GM21447 (cell line): ENCODE results near the gene BCO2.
A peak's percentile ranks its signal among the peaks of the same experiment; 100 is the strongest.

ENCODE experiments used
- ATAC-seq: cut with Tn5 transposase; IDR thresholded peaks from one replicate; pipeline ENCODE4 v1.9.1; 2021; ENCODE audit not compliant: unreplicated experiment

The BCO2 gene

DNA sequence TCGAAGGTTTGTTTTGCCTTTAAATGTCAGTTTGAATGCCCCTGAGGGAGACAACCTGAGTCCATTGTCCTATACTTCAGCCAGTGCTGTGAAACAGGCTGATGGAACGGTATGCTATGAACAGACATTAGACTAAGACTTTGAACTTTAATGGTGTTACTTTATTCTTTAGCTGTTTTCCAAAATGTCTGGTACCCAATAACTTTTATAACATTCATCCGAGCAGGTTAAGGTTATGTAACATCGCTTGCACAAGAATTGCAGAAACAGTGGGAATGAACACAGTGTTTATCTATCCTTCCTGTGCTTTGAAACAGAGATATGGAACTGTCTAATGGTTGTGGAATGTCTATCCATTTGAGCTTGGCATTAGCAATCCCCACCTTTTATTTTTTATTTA lies 38.4 kb downstream of the BCO2 start:
- no peak for ATAC-seq

DNA sequence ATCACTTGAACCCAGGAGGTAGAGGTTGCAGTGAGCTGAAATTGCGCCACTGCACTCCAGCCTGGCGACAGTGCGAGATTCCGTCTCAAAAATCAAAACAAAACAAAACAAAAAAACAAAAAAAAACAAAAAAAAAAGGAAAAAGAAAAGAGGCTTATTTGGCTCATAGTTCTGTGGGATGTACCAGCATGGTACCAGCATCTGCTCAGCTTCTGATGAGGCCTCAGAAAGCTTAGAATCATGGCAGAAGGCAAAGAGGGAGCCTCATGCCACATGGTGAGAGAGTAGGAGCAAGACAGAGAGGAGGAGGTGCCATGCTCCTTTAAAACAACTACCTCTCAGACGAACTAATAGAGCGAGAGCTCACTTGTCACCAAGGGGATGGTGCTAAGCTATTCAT lies 40.3 kb downstream of the BCO2 start:
- ATAC-seq: no peak

DNA sequence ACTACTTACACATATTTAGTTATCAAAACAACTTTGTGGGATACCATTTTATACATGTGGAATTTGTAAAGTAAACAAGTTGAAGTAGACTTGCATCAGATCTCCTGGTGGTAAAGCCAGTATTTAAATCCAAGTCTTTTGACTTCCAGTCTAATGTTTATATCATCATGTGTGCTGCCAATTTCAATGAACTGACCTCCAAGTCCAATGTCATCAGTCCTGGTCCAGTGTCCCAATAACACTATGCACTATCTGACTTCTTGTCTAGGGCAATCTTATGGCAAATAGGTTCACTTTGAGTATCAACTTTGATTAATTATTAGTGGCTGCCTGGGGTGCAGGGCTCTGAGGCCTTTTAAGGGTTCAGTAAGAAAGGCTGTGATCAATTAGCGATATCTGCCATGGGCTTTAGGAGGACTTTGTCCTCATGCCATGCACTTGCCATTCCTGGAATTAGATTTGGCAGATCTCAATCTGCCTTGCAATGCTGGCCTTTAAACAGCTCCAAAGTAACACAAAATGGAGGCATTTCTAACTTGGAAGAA lies 41.3 kb downstream of the BCO2 start:
- no peak for ATAC-seq

DNA sequence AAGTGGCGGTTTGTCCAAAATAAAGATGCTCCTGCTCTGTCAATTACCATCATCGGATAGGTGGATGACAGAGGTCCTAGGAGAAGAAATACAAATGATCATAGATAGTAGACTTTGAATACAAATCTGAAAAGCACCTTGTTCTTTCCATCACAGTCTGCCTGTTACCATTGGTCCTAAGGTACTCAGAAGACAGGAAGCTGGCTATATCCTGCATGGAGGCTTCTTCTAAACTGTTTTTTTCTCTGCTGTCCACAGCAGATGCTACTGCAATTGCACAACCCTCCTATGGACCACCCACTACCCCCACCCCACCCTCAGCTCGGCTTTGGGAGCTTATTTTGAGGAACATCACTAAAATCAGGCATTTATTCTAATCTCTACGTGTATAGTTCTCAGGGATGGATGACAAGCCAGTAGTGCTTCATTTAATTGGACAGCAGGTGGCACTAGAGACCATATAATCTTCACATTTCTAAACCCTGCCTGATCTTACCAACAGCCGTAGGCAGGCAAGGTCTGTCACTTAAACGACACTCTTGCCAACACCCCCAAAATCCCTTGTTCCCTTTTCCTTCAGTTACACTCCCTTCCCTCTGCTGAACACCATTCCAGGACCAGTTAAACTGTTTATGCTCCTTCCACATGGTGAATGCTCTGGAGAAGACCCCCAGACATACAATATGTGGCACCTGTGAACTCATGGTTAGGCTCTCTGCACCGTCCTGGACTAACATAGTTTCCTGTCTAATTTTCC lies 44.3 kb downstream of the BCO2 start:
- peak; percentile 96 for ATAC-seq

DNA sequence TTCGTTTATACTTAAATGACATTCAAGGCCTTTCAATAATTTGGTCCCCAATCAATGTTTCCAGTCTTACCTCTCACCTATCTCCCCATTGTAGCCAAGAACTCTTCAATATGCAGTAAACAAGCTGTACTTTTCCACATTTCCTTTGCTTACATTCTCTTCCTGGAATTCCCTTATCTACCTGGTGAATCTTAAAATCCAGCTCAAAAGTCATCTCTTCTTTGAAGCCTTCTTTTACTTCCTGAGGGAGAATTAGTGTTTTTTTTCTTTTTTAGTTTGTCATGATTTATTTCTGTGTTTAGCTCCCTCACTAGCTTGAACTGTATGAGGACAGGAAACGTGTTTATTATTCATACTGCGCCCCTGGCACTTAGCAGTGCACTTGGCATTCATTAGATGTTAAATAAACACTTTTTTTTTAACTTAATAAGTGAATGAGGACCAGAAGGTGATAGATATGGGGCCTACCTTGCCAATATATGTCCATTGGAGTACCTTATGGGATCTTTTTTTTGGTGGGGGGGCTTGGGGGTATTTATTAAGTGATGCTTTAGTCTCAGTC lies 46.0 kb downstream of the BCO2 start:
- ATAC-seq: no peak

DNA sequence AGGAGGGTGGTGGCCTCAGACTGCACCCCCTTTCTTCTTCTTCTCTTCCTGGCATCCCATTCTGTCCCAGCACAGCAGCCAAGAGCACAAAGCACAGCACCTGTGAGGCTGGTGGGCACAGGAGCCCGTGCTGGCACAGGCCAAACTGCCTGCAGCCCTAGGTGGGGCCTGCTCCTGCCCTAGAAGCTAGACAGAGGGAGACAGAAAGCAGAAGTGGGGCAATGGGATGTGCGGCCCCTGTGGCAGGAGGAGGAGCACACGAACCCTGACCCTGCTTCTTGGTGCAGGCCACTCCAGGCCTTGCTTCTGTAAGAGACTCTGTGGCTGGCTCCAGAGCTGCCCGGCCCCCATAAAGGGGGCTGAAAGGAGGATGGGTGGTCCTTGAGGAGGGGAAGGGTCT lies 47.0 kb downstream of the BCO2 start:
- ATAC-seq: no peak

DNA sequence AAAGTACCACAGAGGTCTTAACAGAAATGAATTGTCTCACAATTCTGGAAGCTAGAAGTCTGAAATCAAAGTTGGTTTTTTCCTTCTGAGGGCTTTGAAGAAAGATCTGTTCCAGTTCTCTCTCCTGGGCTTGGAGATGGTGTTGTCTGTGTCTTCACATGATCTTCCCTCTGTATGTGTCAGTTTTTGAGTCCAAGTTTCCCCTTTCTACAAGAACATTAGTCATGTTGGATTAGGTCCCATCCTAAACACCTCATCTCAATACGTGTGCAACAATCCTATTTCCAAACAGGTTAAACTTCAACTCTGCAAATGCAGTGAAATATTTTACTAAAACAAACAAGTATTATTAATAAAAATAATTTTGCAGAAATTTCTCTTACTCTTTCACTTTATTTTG lies 47.8 kb downstream of the BCO2 start:
- no peak for ATAC-seq

DNA sequence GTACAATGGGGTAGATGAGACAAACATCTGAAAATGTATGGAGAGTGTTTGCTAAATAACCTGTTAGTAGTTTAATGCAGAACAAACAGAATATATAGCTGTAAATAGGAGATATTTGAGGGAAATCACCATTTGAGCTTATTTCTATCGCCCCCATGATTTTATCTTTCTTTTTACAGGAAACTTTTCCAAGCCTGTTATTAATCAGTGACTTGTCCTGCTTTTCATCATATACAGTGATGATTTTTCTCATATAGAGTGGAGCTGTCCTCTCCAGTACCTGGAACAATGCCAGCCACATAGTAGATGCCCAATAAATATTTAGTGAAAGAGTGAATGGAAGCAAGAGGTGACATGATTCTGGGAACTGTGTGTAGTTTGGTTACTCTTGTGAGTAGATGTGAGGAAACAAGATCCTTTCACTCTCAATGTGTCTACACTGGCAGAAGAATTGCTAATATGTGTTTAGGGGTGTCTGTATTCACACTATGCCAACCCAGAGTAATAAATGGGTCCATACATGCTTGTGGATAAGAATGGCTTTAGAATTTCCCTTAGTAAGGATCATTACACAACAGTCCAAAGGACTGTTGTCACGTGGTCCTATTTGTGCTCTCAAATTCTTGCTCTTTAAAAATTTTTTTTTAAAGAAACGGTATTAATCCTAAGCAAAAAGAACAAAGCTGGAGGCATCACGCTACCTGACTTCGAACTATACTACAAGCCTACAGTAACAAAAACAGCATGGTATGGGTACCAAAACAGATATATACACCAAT lies 48.6 kb downstream of the BCO2 start:
- ATAC-seq: no peak

DNA sequence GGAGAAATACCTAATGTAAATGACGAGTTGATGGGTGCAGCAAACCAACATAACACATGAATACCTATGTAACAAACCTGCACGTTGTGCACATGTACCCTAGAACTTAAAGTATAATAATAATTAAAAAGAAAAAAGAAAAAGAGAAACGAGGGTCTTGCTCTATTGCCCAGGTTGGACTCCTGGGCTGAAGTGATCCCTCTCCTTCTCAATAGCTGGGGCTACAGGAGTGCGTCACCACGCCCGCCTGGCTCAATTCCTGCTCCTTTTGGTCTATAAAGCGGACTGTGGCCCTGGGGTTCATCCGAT lies 50.4 kb downstream of the BCO2 start:
- no peak for ATAC-seq

DNA sequence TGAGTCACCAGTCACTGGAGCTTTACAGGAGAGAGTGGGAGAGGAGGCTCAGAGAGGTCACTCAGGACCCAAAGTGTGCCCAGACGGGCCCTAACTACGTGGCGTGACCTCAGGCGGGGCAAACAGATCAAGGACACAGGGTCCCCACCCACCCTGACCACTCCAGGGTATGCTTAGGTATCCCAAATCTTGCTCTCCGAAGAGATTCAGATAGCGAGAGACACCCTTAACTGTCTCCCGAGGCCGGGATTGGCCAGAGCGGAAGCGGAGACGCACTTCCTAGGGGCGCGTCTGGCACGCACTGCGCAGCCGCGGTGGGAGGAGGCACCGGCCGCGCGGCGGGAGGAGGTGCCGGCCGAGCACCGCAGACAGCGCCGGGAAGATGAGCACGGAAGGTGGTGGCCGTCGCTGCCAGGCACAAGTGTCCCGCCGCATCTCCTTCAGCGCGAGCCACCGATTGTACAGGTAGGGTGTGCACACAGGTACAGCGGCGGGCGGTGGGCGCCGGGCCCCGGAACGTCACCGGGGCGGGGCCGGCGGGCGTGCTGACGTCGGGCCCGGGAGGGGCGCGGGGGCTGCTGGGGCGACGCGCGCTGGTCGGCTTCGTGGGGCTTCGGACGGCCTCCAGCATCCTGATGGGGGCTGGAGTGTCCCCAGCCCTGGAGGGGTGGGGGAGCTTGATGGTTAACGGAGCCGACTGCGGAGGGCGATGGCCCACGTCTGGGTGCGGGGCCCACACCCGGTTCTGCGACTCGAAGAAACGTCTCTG lies 50.9 kb downstream of the BCO2 start, which contains the start of gene PTS:
Gene PTS, plus strand, starts transcription at position 367 of the 769 bp plus-strand sequence. Its CDS starts 16 bp downstream, at position 383.
- ATAC-seq: peak; percentile 94

DNA sequence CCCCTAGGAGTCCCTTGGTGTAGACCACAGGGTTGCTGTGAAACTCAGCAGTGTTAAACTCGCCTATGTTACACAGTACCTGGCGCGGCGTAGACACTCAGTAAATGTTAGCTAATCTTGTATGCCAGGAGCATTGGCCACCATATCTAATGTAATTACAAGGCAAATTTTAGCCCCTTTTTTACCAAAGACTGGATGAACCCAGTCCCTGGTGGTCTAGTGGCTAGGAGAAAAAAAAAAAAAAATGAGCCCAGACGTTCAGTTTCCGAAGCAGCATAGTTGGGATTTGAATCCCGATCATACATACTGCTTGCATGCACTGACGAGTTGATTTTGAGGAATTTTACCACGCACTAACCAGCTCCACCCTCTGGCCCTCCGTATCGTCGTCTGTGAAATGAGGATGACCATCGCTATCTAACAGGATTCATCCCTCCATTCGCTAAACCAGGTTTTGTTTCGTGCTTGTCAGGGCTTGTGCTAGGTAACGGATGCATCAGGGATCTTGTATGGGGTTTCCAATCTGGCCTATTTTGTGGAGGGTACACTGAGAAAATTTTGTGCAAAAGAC lies 51.6 kb downstream of the BCO2 start:
- ATAC-seq: peak; percentile 35

DNA sequence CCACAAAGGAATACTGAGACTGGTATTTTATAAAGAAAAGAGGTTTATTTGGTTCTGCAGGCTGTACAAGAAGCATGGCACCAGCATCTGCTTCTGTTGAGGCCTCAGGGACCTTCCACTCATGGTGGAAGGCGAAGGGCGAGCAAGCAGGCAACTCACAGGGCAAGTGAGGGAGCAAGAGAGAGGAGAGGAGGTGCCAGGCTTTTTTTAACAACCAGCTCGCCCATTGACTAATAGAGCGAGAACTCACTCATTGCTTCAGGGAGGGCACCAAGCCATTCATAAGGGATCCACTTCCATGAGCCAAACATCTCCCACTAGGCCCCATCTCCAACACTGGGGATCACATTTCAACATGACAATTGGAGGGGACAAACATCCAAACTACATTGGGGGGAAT lies 52.2 kb downstream of the BCO2 start:
- no peak for ATAC-seq

DNA sequence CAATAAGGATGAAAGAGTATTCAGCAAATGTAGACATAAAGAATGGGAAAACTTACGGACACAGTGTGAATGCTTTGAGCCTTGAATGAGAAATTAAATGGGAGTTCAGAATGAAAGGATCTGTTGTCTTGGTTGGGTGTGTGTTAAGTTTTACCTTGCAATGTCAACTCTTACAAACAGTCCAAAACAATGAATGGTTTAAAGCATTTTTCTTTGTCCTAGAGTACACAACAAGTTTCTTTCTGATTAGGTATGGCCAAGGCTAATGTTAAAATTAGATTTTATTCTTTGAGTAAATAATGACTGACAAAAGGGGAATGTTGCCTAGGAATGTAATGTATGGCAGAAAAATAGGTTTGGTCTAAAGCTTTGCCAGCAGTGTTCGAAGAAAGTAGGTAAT lies 53.4 kb downstream of the BCO2 start:
- no peak for ATAC-seq

DNA sequence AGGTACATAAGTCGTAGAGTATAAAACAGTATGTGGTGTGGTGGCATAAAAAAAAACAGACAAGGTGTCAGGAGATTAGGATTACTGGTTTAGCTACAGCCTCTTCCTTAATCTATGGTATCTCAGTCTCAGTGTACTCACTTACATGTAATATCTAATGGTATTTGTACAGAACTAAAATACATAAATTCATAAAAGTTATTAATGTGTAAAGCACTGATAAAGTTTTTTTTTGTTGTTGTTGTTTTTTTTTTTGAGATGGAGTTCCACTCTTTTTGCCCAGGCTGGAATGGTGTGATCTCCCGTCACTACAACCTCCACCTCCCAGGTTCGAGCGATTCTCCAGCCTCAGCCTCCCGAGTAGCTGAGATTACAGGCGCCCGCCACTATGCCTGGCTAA lies 53.8 kb downstream of the BCO2 start:
- no peak for ATAC-seq

DNA sequence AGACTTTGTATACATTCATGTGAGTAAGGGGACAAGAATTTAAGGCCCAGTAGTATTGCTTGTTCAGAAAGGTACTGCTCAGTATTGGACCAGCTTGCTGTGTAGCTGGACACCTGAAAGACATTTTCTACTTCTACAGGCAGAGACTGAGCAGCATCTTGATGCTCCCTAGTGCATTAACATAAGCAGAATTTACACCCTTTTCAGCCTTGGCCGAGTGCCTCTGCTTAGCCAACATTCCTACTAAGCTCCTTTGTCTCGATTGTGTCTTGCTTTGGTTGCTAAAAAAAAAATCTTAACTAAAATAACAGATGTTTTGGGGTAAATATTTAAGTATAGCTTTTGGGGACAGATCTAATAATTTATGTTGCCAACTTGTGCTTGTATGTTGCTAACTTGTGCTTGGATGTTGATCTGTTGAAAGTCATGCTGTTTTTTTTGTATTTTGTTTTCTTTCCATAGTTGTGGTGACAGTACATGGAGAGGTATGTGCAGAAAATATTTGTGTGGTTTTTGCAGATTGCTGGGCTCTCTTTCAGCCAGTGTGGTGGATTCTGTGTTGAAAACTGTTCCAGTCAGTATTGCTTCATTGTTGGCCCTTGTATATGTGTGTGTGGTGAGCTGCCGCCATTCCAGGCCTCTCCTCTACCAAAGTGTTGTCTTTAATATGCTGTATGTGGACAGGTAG lies 54.6 kb downstream of the BCO2 start:
- ATAC-seq: no peak

DNA sequence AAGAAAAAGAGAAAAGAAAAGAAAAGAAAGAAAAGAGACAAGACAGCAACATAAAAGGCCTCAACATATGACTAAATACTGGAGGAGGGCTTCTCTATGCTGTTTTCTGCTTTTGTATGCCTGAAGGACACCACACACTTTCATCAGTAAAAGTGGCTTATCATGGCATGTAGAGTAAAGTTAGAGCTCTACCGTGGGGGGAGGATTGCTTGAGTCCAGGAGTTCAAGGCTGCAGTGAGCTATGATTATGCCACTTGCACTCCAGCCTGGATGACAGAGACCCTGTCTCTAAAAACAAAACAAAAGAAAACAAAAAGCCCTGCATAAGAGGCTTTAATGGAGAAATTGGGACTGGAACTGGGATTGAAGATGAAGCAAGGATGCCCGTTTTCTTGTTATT lies 56.6 kb downstream of the BCO2 start:
- no peak for ATAC-seq

DNA sequence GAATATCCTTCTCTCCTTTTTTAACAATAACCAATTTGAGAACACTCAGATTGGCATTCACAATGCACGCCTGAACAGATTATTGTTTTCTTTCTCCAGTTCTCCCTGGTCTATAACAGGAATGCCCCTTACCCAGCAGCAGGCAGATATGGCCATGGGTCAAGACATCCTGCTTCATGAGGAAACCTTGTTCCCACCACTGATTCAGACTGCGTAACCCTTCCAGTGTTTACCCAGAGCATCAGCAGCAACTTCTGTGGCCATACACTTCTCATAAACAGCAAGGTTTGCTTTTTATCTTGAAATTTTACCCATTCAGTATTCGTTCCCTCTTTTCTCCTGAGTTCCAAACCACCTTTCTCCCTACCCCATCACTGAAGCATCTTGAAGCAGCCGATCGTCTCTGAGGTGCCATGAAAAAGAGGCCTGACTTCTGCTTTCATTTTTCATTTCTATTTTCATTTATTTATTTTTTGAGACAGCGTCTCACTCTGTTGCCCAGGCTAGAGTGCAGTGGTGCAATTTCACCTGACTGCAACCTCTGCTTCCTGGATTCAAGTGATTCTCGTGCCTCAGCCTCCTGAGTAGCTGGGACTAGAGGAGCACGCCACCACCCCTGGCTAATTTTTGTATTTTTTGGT lies 60.6 kb downstream of the BCO2 start:
- peak; percentile 61 for ATAC-seq

DNA sequence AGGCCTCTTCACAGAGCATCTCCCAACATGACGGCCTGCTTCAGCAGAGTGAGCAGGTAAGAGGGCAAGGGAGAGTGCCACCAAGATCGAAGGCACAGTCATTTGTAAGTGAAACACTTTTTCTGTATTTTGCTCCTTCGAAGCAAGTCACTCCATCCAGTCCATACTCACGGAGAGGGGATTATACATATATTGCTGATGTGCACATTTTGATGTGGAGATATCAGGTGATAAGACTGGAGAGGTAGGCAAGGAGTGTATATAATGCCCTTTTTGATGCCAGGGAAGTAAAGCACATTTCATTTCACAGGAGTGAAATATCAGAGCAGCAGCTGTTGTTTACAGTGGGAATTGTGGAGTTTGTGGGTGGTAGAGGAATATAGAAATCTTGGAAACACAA lies 62.1 kb downstream of the BCO2 start:
- no peak for ATAC-seq

DNA sequence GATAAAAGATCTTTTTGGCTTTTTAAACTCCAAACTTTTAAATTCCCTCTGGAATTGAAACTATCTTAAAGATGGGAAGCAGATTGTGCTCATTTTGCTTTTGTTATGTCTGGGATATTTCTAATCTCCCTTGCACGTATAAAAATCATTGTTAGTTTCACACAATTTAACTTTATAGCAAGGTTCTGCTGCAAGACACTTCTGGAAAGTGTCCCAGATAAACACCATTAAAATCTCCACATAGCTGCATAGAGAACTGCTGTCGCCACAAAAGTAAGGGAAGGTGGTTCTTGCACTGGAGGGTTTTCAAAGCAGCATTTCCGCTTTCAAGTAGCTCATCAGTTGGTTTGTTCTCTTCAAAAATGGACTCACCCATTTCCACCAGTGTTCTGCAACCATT lies 62.7 kb downstream of the BCO2 start:
- ATAC-seq: no peak

DNA sequence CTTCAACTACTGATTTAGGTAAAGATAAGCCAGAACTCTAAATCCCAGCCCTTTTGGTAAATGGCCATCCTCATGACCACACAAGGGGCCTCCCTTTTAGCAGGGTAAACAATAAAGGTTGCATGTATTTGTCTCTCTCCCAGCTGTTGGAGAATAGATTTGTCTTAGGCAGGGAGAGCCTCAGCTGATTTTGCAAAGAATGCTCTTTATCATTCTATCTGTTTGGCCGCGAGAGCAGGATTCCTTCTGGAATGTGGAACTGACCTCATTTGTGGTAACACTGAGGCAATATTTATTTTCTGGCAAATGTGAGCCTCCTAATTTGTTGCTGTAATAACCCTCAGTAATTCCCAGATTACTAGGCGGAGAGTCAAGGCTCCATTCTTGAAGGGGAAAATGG lies 66.2 kb downstream of the BCO2 start:
- no peak for ATAC-seq
